ENCODE measurements around the gene COG2.
A peak's percentile ranks its signal among the peaks of the same experiment; 100 is the strongest.
"Not testable (repeated sequence)": the region's sequence is repeated elsewhere in the genome, so short reads cannot be mapped to it uniquely, and the experiment has no call there.

The COG2 gene

GRCh38 chr1:230680300-230681025, 38.2 kb downstream of the COG2 start:
- no peak for DNase-seq

DNA sequence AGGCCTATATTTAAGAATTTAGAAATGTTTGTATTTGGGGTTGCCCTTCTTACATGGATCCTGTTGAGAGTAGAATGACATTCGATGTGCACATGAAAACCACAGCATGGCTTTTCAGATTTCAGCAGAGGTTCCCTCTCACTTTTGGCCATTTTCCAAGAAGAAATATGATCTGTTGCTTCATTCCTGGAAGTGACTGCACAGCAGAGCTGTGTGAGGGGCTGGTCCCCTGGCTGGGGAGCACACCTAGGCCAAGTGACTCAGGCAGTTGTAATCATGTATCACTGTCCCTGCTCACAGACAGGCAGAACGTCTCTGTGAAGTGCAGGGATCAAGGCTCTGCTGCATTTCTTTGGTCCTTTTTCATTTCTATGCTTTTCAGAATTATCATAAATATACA, 39.3 kb downstream of the COG2 start:
- DNase-seq: peak; percentile 86

DNA sequence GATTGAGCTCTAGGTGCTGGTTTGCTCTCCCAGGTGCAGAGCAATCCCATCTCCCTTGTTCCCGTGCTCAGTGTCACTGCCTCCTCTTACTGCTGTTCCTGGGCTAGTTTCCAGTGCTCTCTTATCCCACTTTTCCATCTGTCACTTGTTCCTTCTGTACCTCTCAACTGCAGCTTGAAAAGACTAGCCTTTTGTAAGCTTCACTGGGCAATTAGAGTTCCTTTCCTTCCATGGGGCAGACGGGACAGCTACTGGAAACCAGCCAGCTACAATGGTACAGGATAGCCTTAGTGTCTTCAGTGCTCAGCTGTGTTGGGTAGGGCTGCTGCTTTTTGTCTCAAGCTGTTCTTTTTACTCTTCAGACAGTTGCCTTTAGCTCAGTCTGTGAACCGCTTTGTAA, 40.0 kb downstream of the COG2 start:
- DNase-seq: peak; percentile 9

- DNase-seq: no peak
Observed at GRCh38 chr1:230682882-230683610, 40.8 kb downstream of the COG2 start.

GRCh38 chr1:230684146-230684545, 41.9 kb downstream of the COG2 start:
- DNase-seq: no peak

DNA sequence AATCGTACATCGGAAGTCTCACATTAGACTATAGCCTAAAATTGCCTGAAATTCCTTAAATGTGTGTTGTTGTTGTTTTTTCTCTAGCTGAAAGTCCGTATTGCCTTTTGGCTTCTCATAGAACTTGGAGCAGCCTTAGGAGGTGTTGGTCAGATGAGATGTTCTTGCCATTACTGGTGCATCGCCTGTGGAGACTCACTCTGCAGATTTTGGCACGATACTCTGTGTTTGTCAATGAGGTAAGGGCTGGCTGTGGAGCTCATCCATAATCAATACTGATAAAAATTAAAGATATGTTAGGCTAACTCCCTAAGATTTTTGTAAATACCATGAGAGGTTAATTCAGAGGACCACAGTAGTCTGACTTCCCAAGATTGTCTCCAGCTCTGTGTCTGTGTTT, 42.7 kb downstream of the COG2 start:
- DNase-seq: no peak

GRCh38 chr1:230686747-230687146, 44.5 kb downstream of the COG2 start:
- DNase-seq: no peak

GRCh38 chr1:230690101-230690500, 47.8 kb downstream of the COG2 start:
- DNase-seq: no peak

- DNase-seq: no peak
Observed at GRCh38 chr1:230691615-230692014, 49.3 kb downstream of the COG2 start.

DNA sequence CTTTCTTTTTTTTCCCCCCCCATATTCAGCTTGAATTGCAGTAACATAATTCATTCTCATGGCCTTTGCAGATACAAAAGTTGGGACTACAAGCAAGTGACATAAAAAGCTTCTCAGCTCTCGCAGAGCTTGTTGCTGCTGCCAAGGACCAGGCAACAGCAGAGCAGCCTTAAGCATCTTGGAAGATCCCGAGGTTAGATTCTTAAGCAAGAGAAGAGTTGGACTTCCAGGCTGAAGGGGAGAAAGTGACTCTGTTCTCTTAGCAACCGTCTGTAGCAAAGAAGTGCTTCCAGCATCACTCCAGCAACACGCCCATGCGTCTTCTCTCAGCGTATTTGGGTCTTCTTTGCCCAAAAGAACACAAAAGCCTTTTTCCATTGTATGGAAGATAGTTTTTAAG, 50.9 kb downstream of the COG2 start:
- DNase-seq: no peak

DNA sequence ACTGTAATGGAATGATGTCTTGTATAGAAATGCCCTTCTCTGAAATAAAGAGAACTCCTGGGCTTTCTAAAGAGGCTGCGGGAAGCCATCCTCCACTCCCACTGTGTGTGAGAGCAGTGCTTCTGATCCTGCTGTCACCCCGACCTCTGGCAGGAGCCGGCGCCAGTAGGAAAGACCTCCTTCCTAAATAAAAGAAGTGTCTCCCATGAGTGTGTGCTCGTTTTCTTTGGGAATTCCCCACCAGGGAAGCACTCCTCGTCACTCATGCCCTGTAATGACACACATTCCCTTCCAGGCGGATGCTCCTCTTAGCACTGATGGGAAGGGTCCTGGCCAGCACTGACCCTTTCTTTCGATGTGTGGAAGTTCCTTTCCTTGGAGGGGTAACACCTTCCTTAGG, 51.5 kb downstream of the COG2 start:
- DNase-seq: no peak

GRCh38 chr1:230694464-230694863, 52.2 kb downstream of the COG2 start:
- DNase-seq: no peak

DNA sequence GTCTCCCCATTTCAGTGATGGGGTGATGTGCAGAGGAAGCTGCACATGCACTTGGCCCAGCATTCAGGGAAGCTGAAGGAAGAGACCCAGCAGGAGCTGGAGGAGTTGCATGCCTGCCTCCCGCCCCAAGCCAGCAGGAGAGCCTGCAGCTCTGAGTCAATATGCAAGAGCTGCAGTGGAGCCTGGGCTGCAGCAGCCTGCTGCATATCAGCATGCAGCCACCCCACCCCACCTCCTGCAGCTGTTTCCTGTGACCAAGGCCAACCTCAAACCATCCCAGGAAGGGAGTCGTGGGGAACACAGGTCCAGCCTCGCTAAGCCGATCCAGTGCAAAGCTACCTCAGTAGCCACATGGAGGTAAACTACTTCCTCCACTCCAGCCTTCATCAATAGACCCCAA, 52.7 kb downstream of the COG2 start:
- DNase-seq: no peak

DNA sequence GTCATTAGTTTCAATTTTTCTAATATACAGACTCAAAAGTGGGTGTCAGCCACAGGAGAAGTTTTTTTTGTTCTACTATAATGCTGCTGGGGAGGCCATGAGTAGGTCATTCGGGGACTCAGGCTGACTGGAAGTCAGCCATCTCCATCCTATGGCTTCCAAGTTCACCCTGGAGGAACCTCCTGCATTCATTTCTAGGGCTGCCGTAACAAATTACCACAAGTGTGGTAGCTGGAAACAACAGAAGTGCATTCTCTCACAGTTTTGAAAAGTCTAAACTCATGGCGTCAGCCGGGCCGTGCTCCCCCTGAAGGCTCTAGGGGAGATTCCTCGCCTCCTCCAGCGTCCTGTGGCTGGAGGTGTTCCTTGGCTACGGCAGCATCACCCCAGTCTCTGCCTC, 53.9 kb downstream of the COG2 start:
- no peak for DNase-seq

DNA sequence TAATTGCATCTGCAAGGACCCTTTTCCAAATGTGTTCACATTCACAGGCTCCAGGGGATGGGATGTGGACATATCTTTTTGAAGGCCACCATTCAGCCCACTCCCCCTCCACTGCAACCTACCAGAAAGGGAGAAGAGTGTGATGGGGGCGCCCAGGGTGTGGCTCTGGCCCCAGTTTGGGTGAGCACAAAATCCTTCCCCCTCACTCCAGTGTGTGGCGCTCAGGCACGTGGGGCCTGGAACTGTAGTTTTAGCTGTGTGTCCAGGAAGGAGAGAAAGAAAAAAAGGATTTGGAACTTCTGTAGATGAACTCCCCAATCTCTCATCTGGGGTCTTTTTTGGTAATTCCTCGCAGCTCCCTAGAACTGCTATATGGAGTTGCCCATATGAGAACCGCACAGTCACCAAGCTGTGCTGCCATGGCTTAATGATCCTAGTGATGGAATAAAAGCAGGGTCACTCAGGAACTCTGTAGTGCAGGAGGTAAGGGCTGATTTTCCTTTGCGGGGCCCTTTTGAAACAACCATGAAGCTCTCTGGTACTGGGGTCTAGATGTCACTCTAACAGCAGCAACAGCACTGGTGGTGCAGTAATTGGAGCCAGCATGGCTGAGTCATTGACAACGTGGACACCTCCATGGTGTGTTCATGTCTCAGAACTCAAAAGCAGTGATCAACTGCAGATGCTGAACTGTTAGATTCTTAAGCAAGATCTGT, 54.6 kb downstream of the COG2 start:
- no peak for DNase-seq

DNA sequence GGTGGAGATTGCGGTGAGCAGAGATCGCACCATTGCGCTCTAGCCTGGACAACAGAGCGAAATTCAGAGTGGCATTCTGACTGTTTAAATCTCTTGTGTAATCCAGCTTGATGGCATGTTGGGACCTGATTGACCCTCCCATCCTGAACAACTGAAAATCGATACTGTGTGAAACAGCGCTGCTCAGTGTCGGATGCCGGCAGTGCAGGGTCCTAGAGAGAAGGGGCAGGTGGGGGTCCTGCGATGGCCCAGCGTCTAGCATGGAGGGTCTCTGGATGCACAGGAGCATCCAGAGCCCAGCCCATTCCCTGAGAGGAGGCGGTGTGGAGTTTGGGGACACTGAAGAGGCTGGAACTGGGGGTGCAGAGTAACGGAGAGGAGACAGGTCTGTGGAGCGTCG, 55.8 kb downstream of the COG2 start:
- DNase-seq: no peak

- DNase-seq: not testable (repeated sequence)
Observed at GRCh38 chr1:230698964-230699363, 56.7 kb downstream of the COG2 start.

DNA sequence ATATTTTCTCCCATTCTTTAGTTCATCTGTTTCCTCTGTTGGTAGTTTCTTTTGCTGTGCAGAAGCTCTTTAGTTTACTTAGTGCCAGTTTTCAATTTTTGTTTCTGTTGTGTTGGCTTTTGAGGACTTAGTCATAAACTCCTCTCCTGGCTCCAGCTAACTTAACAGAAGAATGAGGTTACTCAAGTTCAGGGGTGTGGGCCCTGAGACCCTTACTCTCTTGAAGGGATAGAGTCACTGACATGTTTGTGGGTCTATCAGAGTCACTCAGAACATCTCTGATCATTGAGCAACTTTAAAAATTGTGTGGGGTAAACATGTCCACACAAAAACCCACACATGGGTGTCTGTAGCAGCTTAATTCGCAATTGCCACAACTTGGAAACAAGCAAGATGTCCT, 57.4 kb downstream of the COG2 start:
- DNase-seq: no peak

GRCh38 chr1:230700132-230700531, 57.9 kb downstream of the COG2 start:
- DNase-seq: no peak

DNA sequence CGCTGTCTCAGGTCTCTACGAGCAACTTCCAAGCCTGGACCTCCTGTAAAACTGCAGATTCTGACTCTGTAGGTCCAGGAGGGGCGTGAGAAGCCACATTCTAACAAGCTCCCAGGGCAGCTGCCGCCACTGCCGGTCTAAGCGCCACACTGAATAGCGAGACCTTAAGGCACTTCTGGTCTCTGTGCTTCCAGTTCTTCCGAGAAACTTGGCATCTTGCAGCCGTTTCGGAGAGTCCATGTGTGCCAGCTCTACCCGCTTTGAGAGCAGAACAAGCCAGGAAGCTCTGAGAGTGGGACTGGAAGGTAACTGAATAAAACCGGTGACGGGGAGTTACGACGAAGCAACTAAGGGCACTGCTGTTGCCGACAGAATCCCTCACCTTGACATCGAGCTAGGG, 59.2 kb downstream of the COG2 start:
- DNase-seq: no peak

GRCh38 chr1:230701895-230702768, 59.9 kb downstream of the COG2 start:
- DNase-seq: no peak

- DNase-seq: no peak
Observed at GRCh38 chr1:230702934-230703678, 60.8 kb downstream of the COG2 start.

All from SHP77 treated with DMSO at 0.1 percent for 48 hours (cell line).